WERI-Rb-1 (cell line): ENCODE data around the gene HIGD2B.

Source experiments
- DNase-seq: peaks from one replicate; pipeline ENCODE4 v3.0.0-alpha.2; 2020
- H3K27ac ChIP-seq: fragments of 250-450 bp; sonication (Bioruptor Pico); 2 replicates; pipeline ENCODE4 v1.5.1; 2020; ENCODE audit warnings: mild to moderate bottlenecking, moderate library complexity
- H3K27me3 ChIP-seq: fragments of 250-450 bp; sonication (Bioruptor Pico); 2 replicates; pipeline ENCODE4 v1.5.1; 2021; ENCODE audit warnings: mild to moderate bottlenecking, low read depth, moderate library complexity; ENCODE audit not compliant: insufficient read depth, severe bottlenecking
- H3K36me3 ChIP-seq: fragments of 250-450 bp; sonication (Bioruptor Pico); 2 replicates; pipeline ENCODE4 v1.5.1; 2020; ENCODE audit warnings: mild to moderate bottlenecking, moderate library complexity
- H3K4me3 ChIP-seq: 2 replicates; pipeline ENCODE4 v1.5.1; 2011; ENCODE audit warnings: low read depth, mild to moderate bottlenecking, control low read depth, low read length
- H3K9me3 ChIP-seq: fragments of 250-450 bp; sonication (Bioruptor Pico); 2 replicates; pipeline ENCODE4 v1.5.1; 2021; ENCODE audit warnings: mild to moderate bottlenecking, moderate library complexity; ENCODE audit not compliant: severe bottlenecking
- CTCF ChIP-seq: IDR thresholded peaks from 2 replicates; pipeline ENCODE4 v1.5.1; 2011; ENCODE audit warnings: low read depth, mild to moderate bottlenecking, control low read depth, inconsistent platforms, low read length

HIGD2B gene

GRCh38 chr15:72706266-72706665 lies 20.3 kb upstream of the HIGD2B start:
- H3K27me3 ChIP-seq: no peaks in the 10 kb centered on the region
- DNase-seq: no peak
- no peak for TF ChIP-seq CTCF

DNA sequence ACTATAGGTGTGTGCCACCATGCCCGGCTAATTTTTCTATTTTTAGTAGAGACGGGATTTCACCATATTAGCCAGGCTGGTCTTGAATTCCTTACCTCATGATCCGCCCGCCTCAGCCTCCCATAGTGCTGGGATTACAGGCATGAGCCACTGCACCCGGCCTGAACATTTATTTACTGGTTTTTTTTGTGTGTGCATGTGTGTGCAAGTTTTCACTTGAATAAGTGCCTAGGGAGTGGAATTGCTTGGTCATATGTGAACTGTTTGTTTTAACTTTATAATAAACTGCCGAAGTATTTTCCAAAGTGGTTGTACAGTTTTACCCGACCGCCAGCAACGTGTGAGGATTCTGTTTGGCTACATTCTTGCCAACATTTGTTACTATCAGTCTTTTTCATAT lies 14.1 kb upstream of the HIGD2B start:
- Histone ChIP-seq H3K27me3 (no peaks in the 10 kb centered on the region), H3K36me3 (no peaks in the 10 kb centered on the region), H3K4me3 (no peak overlapping the region), H3K9me3 (no peaks in the 10 kb centered on the region), H3K27ac (no peak overlapping the region)
- DNase-seq: no peak
- TF ChIP-seq CTCF: no peak

More at GRCh38 chr15:72706266-72706665, 20.3 kb upstream of the HIGD2B start:
- Histone ChIP-seq H3K27ac (no peak overlapping the region), H3K36me3 (no peaks in the 10 kb centered on the region), H3K9me3 (no peaks in the 10 kb centered on the region), H3K4me3 (no peak overlapping the region)

- Histone ChIP-seq H3K27me3 (no peaks in the 10 kb centered on the region), H3K27ac (no peak overlapping the region), H3K4me3 (no peak overlapping the region), H3K9me3 (no peaks in the 10 kb centered on the region), H3K36me3 (no peaks in the 10 kb centered on the region)
- DNase-seq: no peak
- TF ChIP-seq CTCF: no peak
Measured at GRCh38 chr15:72698938-72699337, 13.0 kb upstream of the HIGD2B start.

GRCh38 chr15:72690938-72691337 lies 5.0 kb upstream of the HIGD2B start:
- no peak for TF ChIP-seq CTCF
- Histone ChIP-seq H3K4me3 (no peak overlapping the region), H3K27me3 (no peaks in the 10 kb centered on the region), H3K27ac (no peak overlapping the region), H3K36me3 (no peaks in the 10 kb centered on the region), H3K9me3 (no peaks in the 10 kb centered on the region)
- no peak for DNase-seq

DNA sequence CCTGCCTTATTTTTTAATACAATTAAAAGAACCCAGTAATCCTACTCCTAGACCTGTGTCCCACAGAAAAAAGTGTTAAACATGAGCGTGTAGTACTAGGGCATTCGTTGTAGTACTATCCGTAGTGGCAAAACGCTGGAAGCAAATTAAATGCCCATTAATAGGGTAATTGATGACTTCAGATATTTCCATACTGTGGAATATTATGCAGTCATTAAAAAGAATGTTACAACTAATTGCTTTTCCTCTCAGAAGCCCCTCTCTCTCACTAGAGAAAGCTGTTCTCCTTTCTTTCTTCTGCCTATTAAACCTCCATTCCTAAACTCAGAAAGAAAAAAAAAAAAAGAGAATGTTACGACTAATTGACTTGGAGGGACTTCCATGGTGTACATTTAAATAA lies 2.7 kb upstream of the HIGD2B start:
- TF ChIP-seq CTCF: no peak
- no peaks in the 10 kb centered on the region for H3K36me3 ChIP-seq
- no peak for DNase-seq
- H3K9me3 ChIP-seq: no peaks in the 10 kb centered on the region
- no peak overlapping the region for H3K27ac ChIP-seq
- H3K4me3 ChIP-seq: no peak overlapping the region
- no peaks in the 10 kb centered on the region for H3K27me3 ChIP-seq

- Histone ChIP-seq H3K36me3 (no peaks in the 10 kb centered on the region), H3K4me3 (peak overlapping the region; percentile 90), H3K9me3 (no peaks in the 10 kb centered on the region), H3K27ac (peak overlapping the region; percentile 95), H3K27me3 (no peaks in the 10 kb centered on the region)
- TF ChIP-seq CTCF: no peak
- DNase-seq: no peak
Measured at GRCh38 chr15:72685301-72685924, 569 bp downstream of the HIGD2B start.
